ENCODE results near the gene EML2.

GRCh38 chr19:45636275-45636674 lies 2.9 kb downstream of the EML2 start:
- TF ChIP-seq CTCF (conservative IDR thresholded peaks at IDR 0.05; ENCODE audit: low read depth, low read length) (no peak), EZH2 (IDR thresholded peaks at IDR 0.05; ENCODE audit: low read length, unreplicated experiment) (no peak)
